K562 (cell line): ENCODE measurements around the gene FA2H. TPM values are rescaled to one million over a fixed set of nuclear protein-coding genes. Genes with fewer than 3 reads are reported as not detected.

Source experiments
- CBX2 ChIP-seq: fragments of 200-600 bp; sonication (generic); IDR thresholded peaks from one replicate; pipeline ENCODE4 v1.6.1; 2012; ENCODE audit warnings: mild to moderate bottlenecking, low read length, inconsistent platforms; ENCODE audit not compliant: insufficient read depth, poor library complexity, severe bottlenecking
- CCNT2 ChIP-seq: IDR thresholded peaks from 2 replicates; pipeline ENCODE4 v1.6.1; 2011; ENCODE audit warnings: borderline replicate concordance, low read depth, mild to moderate bottlenecking, moderate library complexity, mixed read lengths, low read length; ENCODE audit not compliant: insufficient read length; ENCODE audit errors: extremely low read depth
- CHD2 ChIP-seq: IDR thresholded peaks from 2 replicates; pipeline ENCODE4 v1.6.1; 2011; ENCODE audit warnings: low read depth, low read length
- EGR1 ChIP-seq: fragments of 450-650 bp; conservative IDR thresholded peaks from 2 replicates; pipeline ENCODE4 v1.6.1; 2017; ENCODE audit warnings: mild to moderate bottlenecking
- EP400 ChIP-seq: fragments of 450-650 bp; IDR thresholded peaks from 2 replicates; pipeline ENCODE4 v1.6.1; 2017; ENCODE audit warnings: antibody characterized with exemption, mild to moderate bottlenecking, moderate library complexity
- FOSL1 ChIP-seq: fragments of 200-800 bp; sonication (Bioruptor generic); conservative IDR thresholded peaks from 2 replicates; pipeline ENCODE4 v1.6.1; 2016; ENCODE audit warnings: missing genetic modification characterization, missing compliant biosample characterization
- GATA2 ChIP-seq: sonication (generic); formaldehyde crosslinking; IDR thresholded peaks from 2 replicates; pipeline ENCODE4 v1.4.0; 2020; ENCODE audit warnings: mild to moderate bottlenecking, missing genetic modification reagents
- MAFK ChIP-seq: IDR thresholded peaks from 2 replicates; pipeline ENCODE4 v1.6.1; 2011; ENCODE audit warnings: low read length, improper control_type of control experiment
- NFATC3 ChIP-seq: fragments of 450-650 bp; IDR thresholded peaks from 2 replicates; pipeline ENCODE4 v1.6.1; 2017; ENCODE audit warnings: mild to moderate bottlenecking
- POLR2AphosphoS5 ChIP-seq: IDR thresholded peaks from 2 replicates; pipeline ENCODE4 v1.6.1; 2011; ENCODE audit warnings: mild to moderate bottlenecking, low read depth, low read length, moderate library complexity; ENCODE audit not compliant: control insufficient read depth, insufficient read depth
- POLR2B ChIP-seq: fragments of 450-650 bp; IDR thresholded peaks from 2 replicates; pipeline ENCODE4 v1.6.1; 2018; ENCODE audit warnings: low read depth; ENCODE audit not compliant: partially characterized antibody
- POU5F1 ChIP-seq: fragments of 150-350 bp; IDR thresholded peaks from 2 replicates; pipeline ENCODE4 v1.6.1; 2014; ENCODE audit warnings: borderline replicate concordance, low read length, low read depth, mild to moderate bottlenecking; ENCODE audit not compliant: partially characterized antibody
- SIRT6 ChIP-seq: IDR thresholded peaks from one replicate; pipeline ENCODE4 v1.6.1; 2012; ENCODE audit warnings: low read depth, mild to moderate bottlenecking, control low read depth, inconsistent platforms, low read length, moderate library complexity
- SREBF2 ChIP-seq: sonication (generic); formaldehyde crosslinking; IDR thresholded peaks from 2 replicates; pipeline ENCODE4 v1.4.0; 2020; ENCODE audit warnings: mild to moderate bottlenecking, missing genetic modification reagents
- ZNF583 ChIP-seq: fragments of 250-450 bp; sonication (Bioruptor Pico); IDR thresholded peaks from 2 replicates; pipeline ENCODE4 v1.4.0; 2020
- polyA plus RNA-seq, 8 experiments: library from polyadenylated mRNA; depleted of rRNA in 4 of 8; stranded (reverse) in 5 of 8; unstranded in 3 of 8; fragments of >200 nt; fragmentation: Nextera tagmentation in 2 of 8; fragmentation: Illumina TruSeq in 1 of 8; extraction: Ambion mirVana in 2 of 8; extraction: Trizol in 1 of 8; gene quantifications; 2 replicates each; pipeline versions ENCODE4 v1.2.1 to v1.2.3, GENCODE V29; 2011 to 2014; ENCODE audit warnings: inconsistent platforms in 1 of 8, missing spikeins in 1 of 8
- total RNA-seq, 7 experiments: library from RNA; depleted of rRNA in 6 of 7; stranded (reverse); fragments of >200 nt in 6 of 7; fragmentation: Illumina TruSeq in 2 of 7; extraction: Trizol in 2 of 7; gene quantifications; 2 replicates each; pipeline versions ENCODE4 v1.2.1 to v1.2.3, GENCODE V29; 2011 to 2021; ENCODE audit warnings: low replicate concordance in 1 of 7
- TF ChIP-seq, protein P1 (sequence below), 2 experiments: IDR thresholded peaks; 2 replicates each; pipeline ENCODE4 v1.6.1; 2011; ENCODE audit warnings: borderline replicate concordance in 1 of 2, control low read depth in 1 of 2, low read depth in 1 of 2, low read length in 1 of 2, mild to moderate bottlenecking in 1 of 2, mixed read lengths in 1 of 2, moderate library complexity in 1 of 2; ENCODE audit not compliant: insufficient read depth in 1 of 2, insufficient read length in 1 of 2, poor library complexity in 1 of 2, severe bottlenecking in 1 of 2; ENCODE audit errors: extremely low read depth in 1 of 2
- TF ChIP-seq, protein P2 (sequence below): fragments of 450-650 bp; IDR thresholded peaks from 2 replicates; pipeline ENCODE4 v1.6.1; 2018; ENCODE audit not compliant: partially characterized antibody
- TF ChIP-seq, protein P3 (sequence below): sonication (generic); formaldehyde crosslinking; IDR thresholded peaks from 2 replicates; pipeline ENCODE4 v1.8.0; 2022; ENCODE audit warnings: missing genetic modification reagents, mild to moderate bottlenecking, moderate library complexity, borderline replicate concordance
- TF ChIP-seq, protein P4 (sequence below): fragments of 450-650 bp; IDR thresholded peaks from 2 replicates; pipeline ENCODE4 v1.6.1; 2016; ENCODE audit warnings: mild to moderate bottlenecking

FA2H gene
- total and polyA plus RNA-seq, 9 of the 15 experiments (the other 6 are each of a cell fraction or from before 2014, with no cell fraction given), result not detected

DNA sequence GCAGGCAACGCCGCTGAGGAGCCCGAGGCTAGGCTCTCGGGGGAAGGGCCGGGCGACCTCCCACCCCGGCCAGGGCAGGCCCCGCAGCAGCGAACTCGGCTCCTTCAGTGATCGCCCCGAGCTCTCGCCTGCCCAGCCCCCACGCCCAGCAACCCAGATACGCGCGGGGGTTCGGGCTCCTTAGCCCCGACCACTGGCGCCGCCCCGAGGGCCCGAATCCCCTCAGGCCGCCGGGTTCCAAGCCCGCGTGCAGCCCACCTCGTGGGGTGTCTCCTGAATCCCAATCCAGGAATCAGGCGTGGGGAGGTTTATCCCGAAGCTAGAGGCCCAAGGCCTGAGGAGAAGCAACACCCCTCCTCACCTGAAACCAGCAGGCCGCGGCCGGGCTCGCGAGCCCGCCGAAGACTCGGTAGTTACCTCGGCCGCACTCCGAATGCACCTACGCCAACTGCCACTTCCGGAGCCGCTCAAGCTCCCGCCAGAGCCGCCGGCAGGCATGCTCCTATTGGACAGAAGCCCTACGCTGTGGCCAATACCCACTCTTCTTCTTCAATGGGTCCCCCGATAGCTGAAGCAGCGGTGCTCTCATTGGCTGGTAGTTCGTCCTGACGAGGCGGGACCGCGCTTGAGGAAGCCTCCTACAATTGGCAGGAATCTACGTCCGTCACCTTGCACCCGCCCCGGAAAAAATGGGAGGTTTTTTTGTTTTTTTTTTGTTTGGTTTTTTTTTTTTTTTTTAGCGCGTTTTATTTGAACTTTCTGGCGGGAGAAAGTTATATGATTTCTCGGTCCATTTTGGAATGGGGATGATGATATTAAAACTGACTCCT is 108.0 kb downstream of the FA2H start, which contains the start of gene RFWD3 (continued):
- TF ChIP-seq, protein P1, sequence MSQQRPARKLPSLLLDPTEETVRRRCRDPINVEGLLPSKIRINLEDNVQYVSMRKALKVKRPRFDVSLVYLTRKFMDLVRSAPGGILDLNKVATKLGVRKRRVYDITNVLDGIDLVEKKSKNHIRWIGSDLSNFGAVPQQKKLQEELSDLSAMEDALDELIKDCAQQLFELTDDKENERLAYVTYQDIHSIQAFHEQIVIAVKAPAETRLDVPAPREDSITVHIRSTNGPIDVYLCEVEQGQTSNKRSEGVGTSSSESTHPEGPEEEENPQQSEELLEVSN (IDR thresholded peaks at IDR 0.05; ENCODE audit: borderline replicate concordance in 1 of 2, extremely low read depth in 1 of 2, insufficient read depth in 1 of 2, insufficient read length in 1 of 2, low read depth in 1 of 2, low read length in 1 of 2, poor library complexity in 1 of 2, severe bottlenecking in 1 of 2), result peak; percentile 89 to 93
- TF ChIP-seq CCNT2 (no peak), CBX2 (no peak), NFATC3 (peak; percentile 76; the same call in 1 of the 2 replicates), MAFK (peak; percentile 38; the same call in 1 of the 2 replicates), ZNF583 (CRISPR knock-in tag) (no peak), POLR2B (peak; percentile 93), POLR2AphosphoS5 (peak; percentile 96), GATA2 (CRISPR knock-in tag) (no peak), FOSL1 (tag) (no peak), SIRT6 (no peak), POU5F1 (no peak), SREBF2 (CRISPR knock-in tag) (no peak), EGR1 (peak; percentile 35), EP400 (peak; percentile 98), CHD2 (peak; percentile 86)
- TF ChIP-seq, protein P2, sequence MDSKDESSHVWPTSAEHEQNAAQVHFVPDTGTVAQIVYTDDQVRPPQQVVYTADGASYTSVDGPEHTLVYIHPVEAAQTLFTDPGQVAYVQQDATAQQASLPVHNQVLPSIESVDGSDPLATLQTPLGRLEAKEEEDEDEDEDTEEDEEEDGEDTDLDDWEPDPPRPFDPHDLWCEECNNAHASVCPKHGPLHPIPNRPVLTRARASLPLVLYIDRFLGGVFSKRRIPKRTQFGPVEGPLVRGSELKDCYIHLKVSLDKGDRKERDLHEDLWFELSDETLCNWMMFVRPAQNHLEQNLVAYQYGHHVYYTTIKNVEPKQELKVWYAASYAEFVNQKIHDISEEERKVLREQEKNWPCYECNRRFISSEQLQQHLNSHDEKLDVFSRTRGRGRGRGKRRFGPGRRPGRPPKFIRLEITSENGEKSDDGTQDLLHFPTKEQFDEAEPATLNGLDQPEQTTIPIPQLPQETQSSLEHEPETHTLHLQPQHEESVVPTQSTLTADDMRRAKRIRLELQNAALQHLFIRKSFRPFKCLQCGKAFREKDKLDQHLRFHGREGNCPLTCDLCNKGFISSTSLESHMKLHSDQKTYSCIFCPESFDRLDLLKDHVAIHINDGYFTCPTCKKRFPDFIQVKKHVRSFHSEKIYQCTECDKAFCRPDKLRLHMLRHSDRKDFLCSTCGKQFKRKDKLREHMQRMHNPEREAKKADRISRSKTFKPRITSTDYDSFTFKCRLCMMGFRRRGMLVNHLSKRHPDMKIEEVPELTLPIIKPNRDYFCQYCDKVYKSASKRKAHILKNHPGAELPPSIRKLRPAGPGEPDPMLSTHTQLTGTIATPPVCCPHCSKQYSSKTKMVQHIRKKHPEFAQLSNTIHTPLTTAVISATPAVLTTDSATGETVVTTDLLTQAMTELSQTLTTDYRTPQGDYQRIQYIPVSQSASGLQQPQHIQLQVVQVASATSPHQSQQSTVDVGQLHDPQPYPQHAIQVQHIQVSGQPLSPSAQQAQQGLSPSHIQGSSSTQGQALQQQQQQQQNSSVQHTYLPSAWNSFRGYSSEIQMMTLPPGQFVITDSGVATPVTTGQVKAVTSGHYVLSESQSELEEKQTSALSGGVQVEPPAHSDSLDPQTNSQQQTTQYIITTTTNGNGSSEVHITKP, result no peak
- TF ChIP-seq, protein P3, sequence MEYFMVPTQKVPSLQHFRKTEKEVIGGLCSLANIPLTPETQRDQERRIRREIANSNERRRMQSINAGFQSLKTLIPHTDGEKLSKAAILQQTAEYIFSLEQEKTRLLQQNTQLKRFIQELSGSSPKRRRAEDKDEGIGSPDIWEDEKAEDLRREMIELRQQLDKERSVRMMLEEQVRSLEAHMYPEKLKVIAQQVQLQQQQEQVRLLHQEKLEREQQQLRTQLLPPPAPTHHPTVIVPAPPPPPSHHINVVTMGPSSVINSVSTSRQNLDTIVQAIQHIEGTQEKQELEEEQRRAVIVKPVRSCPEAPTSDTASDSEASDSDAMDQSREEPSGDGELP (CRISPR knock-in tag), result peak; percentile 74; the same call in 1 of the 2 replicates
- TF ChIP-seq, protein P4, sequence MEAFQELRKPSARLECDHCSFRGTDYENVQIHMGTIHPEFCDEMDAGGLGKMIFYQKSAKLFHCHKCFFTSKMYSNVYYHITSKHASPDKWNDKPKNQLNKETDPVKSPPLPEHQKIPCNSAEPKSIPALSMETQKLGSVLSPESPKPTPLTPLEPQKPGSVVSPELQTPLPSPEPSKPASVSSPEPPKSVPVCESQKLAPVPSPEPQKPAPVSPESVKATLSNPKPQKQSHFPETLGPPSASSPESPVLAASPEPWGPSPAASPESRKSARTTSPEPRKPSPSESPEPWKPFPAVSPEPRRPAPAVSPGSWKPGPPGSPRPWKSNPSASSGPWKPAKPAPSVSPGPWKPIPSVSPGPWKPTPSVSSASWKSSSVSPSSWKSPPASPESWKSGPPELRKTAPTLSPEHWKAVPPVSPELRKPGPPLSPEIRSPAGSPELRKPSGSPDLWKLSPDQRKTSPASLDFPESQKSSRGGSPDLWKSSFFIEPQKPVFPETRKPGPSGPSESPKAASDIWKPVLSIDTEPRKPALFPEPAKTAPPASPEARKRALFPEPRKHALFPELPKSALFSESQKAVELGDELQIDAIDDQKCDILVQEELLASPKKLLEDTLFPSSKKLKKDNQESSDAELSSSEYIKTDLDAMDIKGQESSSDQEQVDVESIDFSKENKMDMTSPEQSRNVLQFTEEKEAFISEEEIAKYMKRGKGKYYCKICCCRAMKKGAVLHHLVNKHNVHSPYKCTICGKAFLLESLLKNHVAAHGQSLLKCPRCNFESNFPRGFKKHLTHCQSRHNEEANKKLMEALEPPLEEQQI, result no peak
